NCI-H1436 (cell line): ENCODE results near the gene NCAPD2.
"Not testable (repeated sequence)": the region's sequence is repeated elsewhere in the genome, so short reads cannot be mapped to it uniquely, and the experiment has no call there.

Experiments used
- DNase-seq: peaks from one replicate; lab custom pipeline; 2025; lab: John Stamatoyannopoulos, UW

The NCAPD2 gene

DNA sequence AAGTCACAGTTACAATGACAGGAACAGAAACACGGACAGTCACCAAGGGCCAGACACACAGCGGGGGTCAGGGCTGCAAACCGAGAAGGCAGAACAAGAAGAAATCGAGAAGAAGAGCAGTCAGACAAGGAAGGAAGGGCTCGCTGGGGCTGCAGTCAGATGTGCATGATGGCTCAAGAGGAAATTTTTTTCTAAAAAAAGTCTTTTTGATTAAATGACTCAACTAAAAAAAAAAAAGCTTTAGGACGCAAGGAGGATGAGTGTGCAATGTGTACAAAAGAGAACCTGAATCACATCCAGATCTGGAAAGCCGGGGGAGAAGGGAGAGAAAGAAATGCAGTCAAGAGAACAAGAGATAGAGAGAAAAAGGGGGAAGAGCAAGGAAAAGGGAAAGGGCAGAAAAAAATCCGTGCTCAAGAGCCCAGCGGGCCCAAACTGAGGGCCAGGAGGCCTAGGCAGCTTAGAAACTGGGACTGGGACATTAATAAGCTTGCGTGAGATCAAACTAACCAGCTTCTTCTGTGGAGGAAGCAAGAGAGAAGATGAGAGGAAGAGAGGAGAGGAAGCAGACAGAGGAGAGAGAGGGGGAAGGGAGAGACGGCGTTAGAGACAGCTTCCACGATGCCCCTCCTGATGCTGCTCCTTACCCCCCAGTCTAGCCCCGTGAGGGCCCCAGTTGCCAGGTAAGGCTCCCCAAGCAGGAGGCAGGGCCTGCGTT lies 55.2 kb downstream of the NCAPD2 start:
- DNase-seq: no peak

DNA sequence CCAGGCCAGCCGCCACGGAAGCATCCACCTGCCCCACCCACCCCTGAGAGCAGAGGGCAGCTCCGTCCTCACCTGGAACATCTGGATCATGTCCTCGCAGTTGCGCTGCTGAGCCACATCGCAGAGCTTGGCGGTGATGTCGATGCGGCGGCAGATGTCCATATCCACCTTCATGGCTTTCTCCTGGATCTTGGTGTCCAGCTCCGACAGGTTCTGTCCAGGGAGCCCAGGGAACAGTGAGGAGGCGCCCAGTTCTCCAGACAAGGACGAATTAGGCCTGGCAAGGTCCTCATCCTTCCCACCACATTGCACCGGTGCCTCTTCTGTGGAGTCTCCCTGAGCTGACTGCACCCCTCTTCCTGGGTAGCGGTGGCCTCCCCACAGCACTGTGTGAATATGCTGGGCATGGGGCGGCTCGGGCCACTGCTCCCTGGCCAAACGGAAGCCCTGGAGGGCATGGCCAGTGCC lies 55.8 kb downstream of the NCAPD2 start:
- DNase-seq: no peak

DNA sequence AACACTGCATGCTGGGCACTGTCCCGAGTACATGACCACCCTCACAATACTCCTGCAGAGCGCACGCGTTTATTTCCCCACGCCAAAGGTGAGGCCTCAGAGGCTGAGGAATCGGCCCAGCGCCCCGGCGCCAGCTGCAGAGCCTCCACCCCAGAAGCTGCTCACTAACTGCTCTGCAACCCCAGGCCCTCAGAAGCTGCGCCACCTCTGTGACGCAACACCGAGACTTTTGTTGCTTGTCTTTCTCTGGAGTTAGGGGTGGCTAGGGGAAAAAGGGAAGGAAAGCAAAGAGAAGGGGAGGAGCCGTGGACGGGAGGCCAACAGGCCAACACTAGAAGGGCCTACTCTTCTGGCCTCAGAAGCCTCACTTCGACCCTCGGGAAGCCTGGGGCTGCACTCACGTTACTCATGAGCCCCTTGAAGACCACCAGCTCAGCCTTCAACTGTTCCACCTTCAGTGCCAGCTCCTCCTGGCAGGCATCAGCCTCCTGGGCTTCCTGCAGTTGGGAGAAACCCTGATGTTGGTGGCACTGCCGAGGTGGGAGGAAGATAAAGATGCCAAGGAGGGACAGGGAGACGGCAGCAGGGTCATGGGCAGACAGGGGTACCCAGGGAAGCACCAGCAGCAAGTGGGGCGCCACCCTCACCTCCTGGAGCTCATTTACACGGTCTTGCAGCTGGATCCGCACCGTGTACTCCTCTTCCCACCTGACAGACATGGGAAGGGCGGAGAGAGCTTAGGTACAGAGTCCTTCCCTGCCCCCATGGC lies 56.6 kb downstream of the NCAPD2 start:
- DNase-seq: no peak

DNA sequence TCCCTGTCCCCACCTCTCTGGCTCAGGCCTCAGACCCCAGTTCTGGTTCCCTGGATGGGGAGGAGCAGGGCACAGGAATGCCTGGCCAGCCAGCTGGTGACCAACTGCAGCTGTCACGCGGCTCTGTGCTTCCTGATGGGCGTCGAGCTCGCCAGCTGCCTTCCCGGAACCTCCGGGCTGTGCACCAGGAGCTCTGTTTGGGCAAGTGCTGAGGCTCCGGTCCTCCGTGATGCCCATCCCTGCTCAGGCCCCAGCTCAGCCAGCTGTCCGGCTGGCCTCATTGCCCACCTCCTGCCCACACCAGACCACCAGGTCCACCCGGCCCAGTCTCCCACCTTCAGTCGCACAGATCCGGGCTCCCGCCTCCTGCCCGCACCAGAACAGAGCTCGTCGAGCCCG lies 57.2 kb downstream of the NCAPD2 start:
- no peak for DNase-seq

DNA sequence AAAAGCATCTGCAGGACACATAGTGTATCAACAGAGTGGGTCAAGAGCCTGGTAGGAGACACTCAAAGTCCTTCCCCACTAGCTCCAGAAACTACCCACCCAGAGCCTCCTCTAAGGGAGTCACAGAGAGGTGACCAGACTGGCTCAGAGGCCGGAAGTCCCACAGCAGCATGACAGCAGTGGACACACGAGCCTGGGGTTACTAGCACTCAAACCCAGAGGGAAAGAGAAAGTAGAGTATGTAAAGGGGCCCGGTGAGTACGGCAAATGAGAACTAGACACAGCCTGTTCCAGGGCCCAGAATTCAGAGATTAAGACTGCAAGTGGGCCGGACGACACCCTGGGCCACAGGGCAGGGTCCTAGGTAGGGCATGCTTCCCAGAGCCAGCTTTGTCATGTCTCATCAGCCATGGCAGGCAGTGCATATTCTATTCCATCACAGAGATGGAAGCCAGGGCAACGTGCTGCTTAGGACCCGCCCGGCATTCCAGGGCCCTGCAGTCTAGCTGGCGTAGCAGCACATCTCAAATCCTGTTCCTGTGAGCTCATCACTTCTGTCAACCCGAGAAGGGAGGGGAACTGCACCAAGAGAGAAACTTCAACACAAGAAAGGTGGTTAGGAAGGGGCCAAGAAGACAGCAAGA lies 57.7 kb downstream of the NCAPD2 start:
- DNase-seq: no peak

DNA sequence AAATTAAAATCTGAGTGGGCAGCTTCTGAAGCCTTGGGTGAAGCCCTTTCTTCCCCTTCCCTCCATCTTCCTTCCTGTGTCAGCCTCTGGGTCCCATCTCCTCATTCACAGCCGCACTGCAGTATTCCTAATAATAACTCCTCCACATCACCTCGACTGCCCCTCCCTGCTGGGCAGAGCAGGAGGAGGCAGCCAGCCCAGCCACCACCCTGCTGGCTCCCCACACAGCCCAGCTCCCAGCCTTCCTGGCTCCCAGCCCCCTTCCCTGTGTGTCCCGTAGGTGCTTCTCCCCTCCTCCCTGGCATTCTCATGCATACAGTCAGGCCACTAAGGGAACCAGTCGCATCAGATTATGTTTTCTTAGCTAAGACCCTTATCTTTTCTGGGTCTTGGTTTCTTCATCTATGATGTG lies 58.2 kb downstream of the NCAPD2 start:
- no peak for DNase-seq

DNA sequence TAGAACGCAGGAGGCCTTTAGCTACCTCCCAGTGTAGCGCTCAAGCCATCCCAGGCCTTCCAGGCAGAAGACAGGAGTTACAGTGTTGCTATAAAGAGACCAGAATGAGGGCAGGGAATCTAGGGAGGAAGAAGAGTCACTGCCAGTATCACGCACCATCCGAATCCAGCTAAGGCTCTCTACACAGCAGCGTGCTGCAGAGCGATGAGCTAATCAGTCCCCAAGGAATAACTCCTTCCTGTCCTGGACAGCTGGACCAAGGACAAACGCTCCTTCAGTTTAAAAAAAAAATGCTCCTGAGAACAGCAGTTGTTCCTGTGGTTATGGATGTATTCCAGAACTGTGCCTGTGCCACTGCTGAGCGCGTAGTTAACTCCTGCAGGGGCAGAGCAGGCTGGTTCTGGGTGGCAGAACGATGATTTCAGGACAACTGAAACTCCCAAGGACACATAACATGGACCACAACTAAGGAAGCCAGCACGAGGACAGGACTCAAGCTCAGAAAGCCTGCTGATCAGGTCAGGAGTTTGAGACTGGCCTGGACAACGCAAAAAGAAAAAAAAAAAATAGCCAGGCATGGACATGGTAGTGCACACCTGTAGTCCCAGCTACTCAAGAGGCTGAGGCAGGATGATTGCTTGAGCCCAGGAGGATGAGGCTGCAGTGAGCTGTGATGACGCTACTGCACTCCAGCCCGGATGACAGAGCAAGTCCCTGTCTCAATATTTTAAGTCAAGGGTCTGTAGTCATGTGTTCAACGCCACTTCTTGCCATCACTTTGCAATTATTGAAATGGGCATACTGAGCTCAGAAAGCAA lies 59.4 kb downstream of the NCAPD2 start:
- DNase-seq: no peak

DNA sequence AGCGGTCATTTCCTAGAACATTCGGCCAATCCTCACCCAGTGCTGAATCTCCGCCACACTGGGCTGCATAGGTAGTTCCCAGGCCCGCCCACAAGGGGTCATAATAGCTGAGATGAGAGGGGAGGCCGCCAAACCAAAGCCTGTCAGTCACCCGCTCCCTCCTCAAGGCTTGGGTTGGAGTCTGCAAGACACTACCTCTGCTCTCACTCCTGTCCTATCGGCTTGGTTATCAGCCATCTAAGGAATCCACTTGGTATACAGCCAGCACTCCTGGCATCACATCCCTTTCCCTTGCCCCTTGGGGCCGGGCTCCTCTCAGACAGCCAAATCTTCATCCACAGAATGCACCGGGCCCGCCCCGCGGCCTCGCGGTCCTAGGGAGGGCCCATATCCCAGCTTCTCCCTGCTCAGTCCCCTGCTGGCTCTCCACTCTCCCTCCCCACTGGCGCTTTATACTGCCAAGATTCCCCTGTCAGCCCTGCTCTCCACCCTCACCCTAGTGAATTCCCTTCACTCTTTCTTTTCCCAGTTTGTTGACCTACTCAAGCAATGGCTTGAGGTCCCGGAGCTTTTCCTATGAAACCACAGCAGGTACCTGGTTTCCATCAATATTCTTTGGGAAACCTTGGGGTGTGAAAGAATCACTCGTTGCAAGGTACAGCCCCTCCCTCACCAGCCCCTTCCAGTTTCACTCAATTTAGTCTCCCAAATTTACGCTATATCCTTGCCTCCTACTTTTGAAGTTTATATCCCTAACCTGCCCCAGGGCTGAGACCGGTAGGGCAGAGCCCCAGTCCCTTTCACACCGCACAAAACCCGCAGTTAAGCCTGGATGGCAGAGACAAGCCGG lies 60.5 kb downstream of the NCAPD2 start:
- DNase-seq: no peak

DNA sequence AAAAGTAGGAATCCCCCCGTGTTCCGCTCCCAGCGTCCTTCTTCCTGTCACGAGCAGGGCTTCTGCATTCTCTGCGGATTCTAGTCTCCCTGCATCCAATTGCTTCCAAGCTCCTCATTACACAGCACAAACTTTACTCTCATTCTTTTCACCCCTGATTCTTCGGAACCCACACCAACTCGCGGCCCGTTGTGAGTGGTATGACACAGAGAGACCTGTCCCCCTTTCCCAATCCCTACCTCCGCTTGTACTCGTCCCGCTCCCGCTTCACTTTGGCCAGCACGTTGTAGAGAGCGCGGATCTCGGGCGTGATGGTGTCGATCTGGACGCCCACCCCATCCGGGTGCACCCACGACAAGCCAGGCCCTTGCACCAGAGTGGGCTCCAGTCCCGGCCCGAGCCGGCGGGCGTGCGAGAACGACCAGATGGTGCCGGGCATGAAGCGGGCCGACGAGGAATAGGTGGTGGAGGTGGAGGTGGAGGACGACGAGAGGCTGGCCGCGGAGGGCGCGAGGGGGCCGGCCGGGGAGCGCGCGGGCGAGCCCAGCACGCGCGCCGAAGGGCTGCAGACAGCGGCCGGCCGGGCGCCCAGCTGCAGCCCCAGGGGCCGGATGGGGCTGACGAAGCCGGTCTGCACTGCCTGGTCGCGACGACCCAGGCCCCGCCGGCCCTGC lies 61.3 kb downstream of the NCAPD2 start:
- DNase-seq: no peak

DNA sequence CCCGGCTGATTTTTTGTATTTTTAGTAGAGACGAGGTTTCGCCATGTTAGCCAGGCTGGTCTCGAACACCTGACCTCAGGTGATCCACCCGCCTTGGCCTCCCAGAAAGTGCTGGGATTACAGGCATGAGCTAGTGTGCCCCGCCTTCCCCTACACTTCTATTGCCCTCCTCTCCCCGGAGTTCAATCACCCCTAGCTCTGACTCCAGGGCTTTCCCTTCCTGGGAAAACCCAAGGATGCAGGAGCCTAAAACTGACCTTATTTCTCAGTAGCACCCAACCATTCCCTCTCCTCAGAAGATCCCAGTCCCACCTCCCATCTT lies 62.6 kb downstream of the NCAPD2 start:
- not testable (repeated sequence) for DNase-seq

DNA sequence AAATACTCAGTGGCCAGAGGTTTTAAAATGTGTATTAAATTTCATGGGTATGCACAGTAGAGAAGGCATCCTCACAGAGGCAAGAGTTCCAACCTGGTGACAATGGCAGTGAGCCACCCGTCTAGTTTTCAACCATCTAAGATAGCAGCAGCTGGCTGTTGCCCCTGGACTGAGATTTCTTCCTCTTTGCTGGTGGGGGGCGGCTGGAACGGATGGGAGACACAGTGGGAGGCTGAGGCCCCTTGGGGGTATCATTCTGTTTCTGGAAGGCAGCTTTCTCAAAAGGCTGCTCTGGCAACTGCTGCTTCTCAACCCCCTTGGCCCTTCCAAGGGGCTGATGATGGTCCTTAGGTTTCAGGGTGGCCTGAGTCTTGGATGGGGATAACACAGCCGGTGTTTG lies 63.0 kb downstream of the NCAPD2 start:
- DNase-seq: no peak

DNA sequence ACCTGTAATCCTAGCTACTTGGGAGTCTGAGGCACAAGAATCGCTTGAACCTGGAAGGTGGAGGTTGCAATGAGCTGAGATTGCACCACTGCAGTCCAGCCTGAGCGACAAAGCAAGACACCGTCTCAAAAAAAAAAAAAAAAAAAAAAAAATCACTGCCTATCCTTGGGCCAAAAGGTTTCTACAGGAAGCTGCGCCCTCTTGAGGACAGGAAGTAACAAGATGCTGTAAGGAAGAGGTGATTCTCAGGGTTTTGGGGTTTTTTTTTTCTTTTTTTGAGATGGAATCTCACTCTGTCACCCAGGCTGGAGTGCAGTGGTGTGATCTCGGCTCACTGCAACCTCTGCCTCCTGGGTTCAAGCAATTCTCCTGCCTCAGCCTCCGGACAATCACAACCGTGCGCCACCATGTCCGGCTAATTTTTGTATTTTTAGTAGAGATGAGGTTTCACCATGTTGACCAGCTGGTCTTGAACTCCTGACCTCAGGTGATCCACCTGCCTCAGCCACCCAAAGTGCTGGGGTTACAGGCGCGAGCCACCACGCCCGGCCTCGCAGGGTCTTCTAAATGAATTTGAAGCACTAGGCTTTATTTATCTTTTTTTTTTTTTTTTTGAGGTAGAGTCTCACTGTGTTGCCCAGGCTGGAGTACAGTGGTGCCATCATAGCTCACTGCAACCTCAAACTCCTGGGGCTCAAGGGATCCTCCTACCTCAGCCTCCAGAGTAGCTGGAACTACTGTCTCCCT lies 64.3 kb downstream of the NCAPD2 start:
- DNase-seq: not testable (repeated sequence)

DNA sequence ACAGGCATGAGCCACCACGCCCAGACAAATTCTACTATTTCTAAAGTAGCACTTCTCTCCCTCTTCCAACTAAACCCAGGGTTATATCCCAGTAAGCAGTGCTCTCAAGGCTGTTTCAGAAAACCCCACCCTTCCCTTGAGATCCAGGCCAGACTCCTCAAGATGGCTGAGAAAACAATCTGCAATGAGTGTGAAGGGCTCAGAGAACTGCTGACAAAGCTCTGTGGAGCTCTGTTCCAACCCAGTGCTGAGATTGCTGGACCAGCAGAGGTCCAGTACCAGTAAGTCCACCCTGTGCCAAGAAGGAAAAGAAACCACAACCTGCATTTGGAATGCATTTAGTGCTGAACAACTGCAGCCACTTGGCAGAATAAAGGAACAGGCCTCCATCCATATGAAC lies 65.6 kb downstream of the NCAPD2 start:
- DNase-seq: no peak

DNA sequence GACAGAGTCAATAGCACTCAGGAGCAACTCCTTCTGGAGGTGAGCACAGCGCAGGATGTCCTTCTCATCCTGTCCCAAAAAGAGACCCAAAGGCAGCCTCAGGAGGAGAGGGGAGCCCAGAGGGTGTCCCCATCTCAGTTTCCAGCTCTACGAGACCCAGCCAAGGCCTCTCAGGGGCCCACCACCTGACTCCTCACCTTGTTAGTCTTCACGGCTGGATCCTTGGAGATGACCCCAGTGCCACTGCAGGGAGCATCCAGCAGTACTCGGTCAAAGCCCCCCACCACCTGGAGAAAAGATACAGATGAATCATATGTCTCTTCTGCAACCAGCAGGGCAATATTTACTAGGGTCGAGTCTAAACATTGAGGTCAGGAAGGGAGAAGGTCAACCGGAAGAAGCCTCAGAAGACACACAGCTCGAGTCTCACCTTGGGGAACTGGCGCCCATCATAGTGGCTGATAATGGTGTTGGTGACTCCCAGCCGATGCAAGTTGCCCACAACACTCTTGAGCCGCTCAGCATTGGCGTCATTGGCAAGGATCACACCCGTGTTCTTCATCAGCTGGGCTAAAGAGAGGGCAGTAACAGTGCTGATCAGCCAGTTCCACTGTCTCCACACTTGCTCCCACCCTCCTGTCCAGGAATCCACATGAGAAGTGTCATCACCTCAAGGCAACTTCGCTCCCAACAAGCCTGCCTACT lies 66.8 kb downstream of the NCAPD2 start:
- DNase-seq: no peak

DNA sequence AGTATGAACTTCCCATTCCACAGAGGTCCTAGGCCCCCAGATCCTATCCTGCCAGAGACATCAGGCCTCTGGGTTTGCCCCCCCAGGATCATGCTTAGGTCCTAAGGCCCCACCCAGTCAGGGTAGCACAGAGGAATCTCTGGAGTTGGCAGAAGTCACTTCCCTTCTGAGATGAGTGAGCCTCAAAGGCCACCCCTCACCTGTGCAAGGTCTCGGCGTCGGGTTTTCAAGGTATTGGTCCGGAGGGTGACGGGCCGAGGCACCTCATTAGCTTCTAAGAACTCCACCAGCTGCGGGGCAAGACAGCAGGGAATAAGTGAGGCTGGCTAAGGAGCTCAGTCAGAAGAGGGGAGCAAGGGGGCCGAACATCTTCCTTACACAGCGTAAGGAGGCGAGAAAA lies 69.0 kb downstream of the NCAPD2 start:
- DNase-seq: no peak

DNA sequence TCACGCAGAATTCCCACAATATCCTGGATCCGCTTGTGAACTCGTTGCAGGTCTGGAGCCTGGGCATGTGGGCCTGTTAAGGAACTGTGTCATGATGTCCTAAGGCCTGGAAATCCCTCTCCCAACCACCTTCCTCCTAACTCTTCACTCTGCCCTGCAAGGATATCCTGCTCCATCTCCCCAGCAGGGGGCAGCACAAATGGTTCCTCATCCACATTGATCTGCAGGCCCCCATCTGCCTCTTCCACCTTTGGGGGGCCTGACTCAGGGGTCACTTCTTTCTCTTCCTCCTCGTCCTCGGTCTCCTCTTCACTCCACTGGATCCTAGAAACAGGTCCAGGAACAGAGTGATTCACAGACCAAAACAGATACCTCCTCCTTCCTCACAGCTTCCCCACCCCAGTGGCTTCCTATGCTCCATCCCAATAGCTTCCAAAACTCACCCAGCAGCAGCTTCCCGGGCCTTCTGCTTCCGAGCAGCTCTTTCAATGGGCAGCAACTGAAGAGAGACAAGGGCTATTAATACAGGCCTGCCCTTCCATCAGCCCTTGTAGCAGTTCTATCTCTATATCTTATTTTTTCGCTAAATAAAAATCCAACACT lies 69.6 kb downstream of the NCAPD2 start:
- no peak for DNase-seq

DNA sequence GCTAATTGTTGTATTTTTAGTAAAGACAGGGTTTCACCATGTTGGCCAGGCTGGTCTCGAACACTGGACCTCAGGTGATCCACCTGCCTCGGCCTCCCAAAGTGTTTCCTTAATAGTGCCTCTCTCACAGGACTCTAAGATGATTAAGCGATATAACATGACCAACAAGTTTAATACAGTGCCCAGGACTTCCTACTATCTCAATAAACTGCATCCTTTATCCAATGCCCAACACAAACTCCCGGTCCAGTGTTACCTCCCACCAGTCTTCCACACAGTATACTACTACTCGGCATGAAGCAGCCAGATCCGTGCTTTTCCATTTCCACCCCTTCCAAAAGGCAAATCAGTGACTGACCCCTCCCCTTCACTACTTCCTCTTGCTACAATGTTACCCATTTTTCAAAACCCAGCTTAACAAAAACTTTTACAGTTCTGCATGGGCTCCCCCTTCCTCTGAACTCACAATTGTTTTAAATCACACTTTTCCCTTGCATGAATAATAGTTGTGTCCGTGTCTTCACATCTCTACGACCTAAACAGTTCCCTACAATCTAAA lies 73.3 kb downstream of the NCAPD2 start:
- no peak for DNase-seq

DNA sequence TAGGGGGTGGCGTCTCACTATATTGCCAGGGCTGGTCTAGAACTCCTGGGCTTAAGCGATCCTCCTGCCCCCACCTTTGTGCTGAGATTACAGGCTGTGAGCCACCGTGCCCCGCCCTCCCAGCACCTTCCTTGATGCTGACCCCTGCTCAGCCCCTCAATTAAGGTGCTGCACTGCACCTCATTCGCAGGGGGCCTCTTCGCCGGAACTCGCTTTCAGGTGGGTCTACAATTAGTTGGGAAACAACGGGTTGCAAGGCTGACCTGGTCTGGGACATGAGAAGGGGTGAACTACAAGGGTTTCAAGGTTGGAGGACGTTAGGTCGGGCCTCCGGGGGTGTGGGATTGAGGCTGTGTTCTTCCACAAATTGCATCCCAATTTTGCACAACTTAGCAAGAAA lies 75.4 kb downstream of the NCAPD2 start:
- no peak for DNase-seq

DNA sequence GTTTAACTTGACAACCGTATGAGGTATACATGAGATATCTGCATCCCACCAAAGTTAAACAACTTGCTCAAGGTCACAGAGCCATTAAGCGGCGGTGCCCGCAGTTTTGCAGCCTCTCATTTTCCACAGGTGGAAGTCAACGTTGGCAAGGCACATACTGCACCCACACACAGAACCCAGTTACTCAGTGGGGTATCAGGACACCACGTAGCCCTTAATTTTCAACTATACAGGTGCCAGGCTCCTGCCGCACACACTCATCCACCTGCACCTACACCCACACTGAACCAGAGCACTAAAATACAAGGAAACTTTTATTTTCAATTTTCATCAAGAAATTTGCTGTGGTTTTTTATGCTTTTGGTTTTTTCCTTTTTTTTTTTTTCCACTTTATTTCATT lies 75.9 kb downstream of the NCAPD2 start:
- no peak for DNase-seq
